EH (cell line): ENCODE results near the gene MED16.
"Not testable (repeated sequence)": the region's sequence is repeated elsewhere in the genome, so short reads cannot be mapped to it uniquely, and the experiment has no call there.

Experiments
- DNase-seq: peaks from one replicate; pipeline ENCODE4 v3.0.0-alpha.2; 2015; ENCODE audit warnings: low read depth

Gene MED16

DNA sequence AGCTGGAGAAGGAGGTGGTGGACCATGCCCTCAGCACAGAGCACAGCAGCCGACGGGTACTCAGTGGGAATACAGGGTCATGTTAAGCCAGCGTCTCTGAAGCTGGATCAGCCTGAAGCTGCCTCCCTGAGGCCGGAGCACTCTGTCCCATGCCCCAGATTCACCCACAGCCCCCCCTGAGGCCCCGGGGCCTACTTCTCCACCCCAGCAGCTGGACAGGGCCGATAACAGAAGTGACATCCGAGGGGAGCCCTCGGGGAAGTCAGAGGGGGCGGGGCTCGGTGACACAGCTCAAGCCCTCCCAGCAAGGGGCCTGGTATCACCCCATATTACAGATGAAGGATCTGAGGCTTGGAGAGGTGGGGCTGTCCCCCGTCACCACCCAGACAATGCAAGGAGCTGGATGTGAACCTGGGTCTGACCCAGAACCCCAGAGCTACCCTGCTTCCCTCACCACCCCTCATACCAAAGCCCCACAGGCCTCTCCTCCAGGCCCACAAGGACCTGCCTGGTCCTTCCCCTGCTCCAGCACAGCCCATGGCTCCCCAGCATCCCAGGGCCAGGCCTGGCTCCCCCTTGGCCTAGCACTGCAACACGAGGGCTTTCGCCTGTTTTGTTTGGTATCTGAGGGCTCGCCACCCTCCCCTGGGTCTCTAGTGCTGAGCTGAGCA, 14.3 kb upstream of the MED16 start:
- no peak for DNase-seq

DNA sequence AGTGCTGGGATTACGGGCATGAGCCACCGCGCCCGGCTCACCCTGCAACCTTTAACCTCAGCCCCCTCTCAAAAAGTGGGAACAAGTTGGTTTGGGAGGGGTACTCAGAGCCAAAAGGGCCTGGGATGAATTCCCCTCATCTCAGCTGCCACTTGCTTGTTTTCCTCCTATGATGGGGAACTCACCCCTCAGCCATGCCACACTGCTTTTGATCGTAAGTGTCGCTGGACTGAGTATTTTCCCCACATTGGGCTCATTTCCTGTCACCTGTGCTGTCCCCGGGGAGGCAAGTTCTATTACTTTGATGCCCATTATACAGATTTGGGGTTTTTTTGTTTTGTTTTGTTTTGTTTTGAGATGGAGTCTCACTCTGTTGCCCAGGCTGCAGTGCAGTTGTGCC, 13.5 kb upstream of the MED16 start:
- DNase-seq: no peak

DNA sequence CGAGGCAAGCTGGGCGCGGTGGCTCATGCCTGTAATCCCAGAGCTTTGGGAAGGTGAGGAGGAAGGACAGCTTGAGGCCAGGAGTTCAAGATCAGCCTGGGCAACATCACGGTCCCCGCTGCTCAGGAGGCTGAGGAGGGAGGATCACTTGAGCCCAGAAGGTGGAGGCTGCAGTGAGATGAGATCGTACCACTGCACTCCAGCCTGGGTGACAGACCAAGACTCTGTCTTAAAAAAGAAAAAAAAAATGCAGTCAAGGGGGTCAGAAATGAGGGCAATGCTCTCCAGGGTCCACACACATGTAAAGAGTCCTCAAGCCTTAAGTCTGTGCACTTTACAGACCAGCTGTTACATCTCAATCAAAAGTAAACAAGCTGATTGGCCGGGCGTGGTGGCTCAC, 11.6 kb upstream of the MED16 start:
- no peak for DNase-seq

DNA sequence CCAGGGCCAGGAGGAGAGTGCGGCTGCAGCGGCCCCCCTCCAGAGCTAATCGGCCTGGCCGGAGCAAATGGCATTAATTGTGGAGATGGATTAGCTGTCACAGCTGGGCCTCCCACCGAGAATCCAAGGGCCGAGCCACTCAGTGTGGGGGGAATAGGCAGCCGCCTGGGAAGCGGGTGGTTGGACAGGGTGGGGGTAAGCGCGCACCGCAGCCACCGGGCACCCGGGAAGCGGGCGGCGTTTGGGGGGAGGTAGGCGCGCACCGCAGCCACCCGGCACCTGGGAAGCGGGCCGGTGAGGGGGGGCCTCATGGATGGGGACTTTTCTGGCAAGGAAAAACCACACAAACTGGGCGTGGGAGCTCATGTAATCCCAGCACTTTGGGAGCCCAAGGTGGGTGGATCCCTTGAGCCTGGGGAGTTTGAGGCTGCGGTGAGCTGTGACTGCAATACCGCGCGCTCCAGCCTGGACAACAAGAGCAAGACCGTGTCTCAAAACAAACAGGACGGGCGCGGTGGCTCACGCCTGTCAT, 10.3 kb upstream of the MED16 start:
- DNase-seq: no peak

DNA sequence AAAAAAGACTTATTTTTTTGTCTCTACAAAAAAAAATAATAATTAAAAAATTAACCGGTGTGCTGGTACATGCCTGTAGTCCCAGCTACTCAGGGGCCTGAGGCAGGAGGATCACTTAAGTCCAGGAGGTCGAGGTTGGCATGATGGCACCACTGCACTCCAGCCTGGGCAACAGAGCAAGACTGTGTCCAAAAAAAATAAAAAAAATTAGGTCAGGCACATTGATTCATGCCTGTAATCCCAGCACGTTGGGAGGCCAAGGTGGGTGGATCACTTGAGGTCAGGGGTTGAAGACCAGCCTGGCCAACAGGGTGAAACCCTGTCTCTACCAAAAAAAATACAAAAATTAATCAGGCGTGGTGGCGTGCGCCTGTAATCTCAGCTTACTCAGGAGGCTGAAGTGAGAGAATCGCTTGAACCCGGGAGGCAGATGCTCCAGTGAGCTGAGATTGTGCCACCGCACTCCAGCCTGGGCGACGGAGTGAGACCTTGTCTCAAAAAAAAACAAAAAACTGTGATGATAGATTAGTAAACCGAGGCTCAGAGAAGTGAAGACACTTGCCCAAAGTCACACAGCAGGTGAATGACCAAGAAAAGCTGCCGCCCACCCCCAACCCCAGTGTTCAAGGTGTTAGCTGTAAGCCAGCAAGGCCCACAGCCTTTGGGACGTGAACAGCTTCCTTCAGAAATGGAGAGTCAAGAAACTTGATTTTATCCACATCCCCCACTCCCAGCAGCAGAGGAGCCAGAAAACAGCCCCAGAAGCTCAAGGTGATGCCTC, 9.6 kb upstream of the MED16 start:
- no peak for DNase-seq

DNA sequence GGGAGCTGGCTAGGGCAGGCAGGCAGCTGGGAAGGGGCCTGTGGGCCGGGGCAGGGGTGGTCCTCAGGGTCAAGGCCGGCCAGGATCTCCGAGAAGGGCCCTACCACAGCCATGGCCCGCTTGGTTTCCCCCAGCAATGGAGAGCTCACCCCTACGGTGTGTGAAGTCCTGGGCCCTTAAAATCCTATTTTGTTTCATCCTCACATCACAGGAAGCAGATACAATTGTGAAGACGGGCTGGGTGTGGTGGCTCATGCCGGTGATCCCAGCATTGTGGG, 9.0 kb upstream of the MED16 start:
- DNase-seq: no peak

DNA sequence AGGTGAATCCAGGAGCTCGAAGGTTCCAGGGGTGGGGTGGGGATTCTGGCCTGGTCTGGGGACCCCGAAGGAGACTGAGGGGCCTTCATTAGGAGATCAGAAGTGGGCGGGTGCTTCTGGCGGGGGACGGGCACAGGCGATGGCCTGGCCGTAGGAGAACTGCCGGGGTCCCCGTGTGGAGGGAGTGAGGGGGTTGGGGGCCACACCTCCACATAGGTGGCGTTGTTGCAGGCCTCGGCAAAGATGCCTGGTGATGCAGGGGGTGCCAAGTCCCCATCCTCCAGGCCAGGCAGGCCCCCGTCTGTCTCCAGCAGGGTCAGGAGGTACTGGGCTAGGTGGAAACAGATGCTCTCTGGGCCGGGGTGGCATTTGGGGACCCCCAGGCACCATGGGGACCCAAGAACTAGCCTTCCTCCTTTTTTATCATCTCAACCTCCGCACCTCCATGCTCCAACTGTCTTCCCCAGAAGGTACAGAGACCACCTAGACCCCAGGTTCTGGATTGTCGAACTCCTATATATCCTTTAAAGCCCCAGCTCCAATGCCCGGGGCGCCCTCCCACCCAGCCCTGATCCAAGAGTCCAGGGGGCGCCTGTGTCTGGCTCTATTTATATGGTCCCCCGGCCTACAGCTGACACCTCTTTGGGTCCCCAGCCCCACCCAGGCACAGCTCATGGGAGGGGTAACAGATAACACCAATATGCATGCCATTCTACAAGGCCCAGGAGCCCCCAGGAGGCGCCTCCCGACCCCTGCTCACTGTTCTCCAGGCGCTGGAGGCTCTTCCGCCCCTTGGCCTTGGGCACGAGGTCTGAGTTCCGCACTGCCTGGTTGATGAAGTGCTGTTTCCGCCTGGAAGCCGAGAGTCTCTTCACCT, 8.5 kb upstream of the MED16 start:
- no peak for DNase-seq

DNA sequence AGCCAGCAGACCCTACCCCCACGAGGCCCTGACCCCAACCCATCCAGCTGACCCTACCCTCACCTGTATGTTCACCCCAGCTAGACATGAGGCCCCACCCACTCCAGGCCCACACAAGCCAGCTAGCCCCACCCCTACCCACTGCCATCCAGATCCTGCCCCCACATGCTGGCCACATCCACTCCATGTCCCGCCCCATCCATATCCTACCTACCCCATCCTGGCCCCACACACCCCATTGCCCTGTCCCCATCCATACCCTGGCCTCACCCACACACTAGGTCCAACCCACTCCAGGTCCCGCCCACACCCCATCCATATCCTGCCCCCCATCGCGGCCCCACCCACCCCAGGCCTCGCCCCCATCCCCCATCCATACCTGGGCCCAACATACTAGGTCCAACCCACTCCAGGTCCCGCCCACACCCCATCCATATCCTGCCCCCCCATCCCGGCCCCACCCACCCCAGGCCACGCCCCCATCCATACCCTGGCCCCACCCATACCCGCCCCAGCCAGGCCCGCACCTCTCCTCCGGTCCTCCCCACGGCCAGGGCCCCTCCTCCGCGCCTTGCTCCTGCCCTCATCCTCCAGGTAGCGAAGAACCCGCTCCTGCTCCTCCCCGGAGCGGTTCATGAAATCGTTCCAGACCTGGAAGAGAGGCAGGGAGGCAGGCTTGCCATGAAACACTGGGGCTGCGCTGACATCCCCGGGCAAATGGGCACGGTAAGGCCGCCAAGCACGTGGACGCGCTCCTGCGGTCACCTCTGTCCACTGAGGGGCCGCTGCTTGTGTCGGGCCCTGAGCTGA, 7.5 kb upstream of the MED16 start:
- DNase-seq: no peak

DNA sequence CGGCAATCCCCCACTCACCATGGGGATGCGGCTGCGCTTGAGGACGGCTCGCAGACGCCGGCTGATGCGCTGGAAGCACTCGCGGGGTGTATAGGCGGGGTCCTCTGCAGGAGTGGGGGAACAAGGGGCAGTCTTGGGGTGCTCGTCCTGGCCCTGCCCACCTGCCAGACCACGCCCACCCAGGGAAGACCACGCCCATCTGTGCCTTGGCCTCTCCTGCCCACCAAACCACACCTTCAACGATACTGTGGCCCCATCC, 7.0 kb upstream of the MED16 start:
- DNase-seq: no peak

DNA sequence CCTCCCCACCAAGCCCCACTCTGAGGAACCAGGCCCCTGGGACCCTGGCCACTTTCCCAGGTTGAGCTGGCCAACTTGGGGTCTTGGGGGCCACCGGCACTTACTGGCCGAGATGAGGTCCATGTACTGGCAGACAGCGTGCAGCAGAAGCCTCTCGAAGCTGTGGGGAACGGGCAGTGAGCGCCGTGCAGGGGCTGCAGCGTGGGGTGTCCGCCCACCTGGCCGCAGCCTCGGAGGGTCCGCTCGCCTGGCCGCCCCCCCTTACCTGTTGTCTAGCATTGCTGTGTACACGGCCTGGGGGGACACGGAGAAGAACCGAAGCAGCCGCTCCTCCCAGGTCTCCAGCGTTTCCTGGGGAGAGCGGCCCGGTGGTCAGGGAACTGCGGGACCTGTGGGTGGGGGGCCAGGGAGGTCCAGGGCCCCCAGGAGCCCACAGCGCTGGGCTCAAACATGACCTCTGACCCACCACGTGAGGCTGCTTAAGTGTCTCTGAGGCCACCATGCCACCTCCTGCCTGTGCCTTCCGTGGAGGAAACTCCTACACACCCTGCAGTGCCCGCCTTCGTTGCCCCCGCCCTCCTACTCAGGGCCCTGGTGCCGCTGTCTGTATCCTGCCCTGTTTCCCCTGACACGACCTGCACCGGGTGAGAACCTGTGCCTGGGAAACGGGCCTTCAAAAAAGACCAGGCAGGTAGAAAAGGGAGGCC, 6.5 kb upstream of the MED16 start:
- DNase-seq: no peak

DNA sequence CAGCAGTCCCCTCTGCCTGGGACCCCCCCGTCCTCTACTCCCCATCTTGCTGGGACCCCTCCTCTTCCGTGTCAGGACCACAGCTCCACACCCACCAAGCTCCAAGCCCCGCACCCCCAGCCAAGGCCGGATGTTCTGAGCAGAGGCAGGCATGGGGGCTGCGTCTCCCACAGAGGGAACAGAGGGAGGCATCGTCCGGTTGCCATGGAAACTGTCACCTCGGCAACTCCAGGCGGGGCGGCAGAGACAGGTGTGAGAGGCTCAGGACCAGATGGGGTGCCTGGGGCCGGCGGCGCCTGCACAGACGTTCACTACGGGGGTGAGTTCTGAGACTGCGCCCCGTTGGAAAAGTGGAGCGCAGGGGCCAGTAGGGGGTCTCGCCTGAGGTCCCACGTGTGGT, 5.7 kb upstream of the MED16 start:
- no peak for DNase-seq

DNA sequence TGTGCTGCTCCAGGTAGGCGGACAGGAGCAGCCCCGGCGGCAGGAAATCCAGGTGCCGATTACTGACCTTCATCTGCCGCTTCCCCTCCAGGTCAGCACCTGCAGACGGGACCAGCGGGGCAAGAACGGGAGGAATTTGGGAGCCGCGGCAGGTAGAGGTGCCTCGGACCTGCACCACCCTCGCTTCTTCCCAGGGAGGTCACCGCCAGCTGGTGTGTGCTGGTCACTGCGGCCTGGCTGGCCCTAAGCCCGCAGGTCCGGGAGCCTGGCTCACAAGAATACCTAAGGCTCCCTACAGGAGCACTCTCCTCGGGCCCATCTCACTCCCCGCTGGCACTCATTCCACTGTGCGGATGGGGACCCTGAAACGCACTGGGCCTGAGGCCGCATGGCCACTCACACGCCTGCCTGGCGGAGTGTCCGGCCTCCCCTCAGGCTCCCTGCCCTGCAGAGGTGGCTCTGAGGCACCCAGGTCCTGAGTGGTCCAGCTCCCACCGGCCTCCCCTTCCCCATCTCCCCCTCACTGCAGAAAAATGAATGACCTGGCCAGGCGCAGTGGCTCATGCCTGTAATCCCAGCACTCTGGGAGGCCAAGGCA, 4.6 kb upstream of the MED16 start:
- DNase-seq: no peak

DNA sequence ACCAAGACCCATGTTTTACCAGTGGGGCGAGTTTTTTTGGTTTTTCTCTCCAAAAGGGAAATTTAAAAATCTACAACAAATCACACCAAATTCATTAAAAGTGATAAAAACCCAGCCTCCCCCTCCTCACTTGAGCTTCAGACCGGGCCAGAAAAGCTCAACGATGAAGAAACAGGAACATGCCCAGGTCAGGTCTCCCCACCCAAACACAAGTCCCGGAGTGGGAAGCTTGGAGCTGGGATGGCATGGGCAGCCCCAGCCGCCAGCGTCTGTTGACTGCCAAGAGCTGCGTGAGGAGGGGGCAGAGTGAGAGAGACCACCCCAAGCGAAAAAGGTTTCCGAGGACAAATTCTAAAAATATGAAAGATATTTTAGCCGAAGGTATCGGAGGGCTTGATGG, 4.0 kb upstream of the MED16 start:
- DNase-seq: no peak

DNA sequence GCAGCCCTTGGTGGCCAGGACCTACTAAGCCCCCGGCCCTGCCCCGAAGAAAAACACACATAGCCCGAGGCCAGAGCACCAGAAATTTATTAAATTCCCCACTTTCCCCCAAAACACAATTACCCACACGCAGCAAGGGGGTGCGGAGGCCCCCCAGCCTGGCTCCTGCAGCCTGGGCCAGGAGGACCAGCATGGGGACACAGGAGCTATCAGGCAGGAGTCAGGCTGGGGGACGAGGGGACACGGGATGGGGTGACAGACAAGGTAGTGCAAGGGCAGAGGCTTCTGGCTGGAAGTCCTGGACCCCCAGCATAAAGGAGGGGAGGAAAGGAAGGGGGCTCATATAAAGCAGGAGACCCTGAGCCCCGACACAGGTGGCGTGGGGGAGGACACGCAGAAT, 3.4 kb upstream of the MED16 start:
- DNase-seq: no peak

DNA sequence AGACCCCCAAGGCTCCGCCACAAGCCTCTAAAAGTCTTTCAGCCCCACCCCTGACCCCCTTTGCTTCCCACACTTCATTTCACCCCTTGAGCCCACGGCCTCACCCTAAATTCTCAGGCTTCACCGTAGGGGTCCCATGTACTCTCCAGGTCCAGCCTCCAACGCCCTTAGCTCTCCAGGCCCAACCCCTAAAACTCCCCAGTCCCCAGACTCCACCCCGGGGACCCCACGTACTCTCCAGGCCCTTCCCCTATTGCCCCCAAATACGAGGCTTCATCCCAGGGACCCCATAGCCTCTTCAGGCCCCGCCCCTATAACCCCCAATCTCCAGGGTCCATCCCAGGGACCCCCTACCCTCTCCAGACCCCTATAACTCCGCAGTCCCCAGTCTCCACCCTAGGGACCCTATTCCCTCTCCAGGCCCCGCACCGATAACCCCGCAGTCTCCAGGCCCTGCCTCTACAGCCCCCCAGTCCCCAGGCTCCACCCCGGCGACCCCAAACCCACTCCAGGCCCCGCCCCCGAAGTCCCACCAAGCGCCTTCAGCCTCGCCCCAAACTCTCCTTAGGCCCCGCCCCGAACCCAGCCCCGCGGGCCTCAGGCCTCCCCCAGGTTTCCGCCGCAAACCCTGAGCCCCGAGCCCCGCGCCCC, 619 bp downstream of the MED16 start:
- DNase-seq: no peak

DNA sequence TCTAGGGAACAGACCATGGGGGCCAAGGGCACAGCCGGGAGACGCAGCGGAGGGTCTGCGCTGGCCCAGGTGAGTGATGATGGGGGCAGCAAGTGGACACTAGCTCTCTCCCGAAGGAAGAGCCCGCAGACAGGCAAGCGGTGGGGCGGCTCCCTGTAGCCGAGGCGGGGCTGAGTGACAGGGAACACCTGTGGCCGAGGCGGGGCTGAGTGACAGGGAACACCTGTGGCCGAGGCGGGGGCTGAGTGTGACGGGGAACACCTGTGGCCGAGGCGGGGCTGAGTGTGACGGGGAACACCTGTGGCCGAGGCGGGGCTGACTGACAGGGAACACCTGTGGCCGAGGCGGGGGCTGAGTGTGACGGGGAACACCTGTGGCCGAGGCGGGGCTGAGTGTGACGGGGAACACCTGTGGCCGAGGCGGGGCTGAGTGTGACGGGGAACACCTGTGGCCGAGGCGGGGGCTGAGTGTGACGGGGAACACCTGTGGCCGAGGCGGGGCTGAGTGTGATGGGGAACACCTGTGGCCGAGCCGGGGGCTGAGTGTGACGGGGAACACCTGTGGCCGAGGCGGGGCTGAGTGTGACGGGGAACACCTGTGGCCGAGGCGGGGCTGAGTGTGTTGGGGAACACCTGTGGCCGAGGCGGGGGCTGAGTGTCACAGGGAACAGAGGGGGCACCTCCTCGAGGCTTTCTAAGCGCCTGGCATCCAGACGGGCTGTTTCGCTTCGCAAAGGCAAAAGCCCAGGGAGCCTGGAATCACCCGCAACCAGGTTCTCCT, 1.4 kb downstream of the MED16 start:
- not testable (repeated sequence) for DNase-seq

DNA sequence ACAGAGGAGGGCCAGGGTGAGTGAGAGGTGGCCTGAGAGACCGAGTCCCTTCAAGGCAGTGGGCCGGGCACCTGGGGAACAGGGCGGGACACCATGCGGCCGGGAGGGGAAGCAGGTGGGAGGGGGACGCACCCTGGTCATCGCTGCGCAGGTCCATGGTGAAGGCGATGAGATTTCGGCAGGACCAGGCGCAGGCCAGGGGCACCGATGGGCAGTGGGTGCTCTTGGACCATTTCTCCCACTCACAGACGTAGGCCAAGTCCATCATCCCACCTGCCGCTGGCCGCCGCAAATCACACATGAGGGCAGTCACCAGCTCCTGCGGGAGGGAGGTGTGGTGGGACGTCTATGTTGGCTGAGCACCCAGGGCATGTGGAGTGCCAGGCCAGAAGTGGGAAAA, 2.2 kb downstream of the MED16 start:
- DNase-seq: no peak

DNA sequence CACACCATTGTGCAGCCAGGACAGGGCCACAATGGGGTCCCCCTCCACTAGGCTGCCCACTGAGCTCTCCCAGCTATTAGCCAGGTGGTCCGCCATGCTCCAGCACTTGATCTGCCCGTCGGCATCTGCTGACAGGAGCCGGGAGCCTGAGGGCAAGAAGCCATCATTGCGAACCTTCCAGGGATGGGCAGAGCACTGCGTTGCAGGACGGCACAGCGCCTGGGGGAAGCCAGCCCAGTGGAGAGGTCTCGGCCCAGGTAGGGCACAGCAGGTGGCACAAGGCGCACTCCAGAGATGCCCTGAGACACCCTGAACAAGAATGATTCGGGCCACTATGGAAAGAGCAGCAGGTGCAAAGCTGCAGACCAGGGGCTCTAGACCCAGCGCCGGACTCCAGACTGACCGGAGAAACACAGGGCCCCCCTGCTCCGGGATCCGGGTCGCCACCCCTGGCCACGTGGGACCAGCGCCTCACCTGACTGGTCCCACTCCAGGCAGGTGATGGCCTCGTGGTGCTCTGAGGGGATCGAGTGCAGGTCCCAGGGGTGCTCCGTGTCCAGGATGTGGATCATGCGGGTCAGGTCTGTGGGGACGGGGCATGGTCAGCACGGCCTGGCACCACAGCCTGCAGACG, 3.2 kb downstream of the MED16 start:
- no peak for DNase-seq

DNA sequence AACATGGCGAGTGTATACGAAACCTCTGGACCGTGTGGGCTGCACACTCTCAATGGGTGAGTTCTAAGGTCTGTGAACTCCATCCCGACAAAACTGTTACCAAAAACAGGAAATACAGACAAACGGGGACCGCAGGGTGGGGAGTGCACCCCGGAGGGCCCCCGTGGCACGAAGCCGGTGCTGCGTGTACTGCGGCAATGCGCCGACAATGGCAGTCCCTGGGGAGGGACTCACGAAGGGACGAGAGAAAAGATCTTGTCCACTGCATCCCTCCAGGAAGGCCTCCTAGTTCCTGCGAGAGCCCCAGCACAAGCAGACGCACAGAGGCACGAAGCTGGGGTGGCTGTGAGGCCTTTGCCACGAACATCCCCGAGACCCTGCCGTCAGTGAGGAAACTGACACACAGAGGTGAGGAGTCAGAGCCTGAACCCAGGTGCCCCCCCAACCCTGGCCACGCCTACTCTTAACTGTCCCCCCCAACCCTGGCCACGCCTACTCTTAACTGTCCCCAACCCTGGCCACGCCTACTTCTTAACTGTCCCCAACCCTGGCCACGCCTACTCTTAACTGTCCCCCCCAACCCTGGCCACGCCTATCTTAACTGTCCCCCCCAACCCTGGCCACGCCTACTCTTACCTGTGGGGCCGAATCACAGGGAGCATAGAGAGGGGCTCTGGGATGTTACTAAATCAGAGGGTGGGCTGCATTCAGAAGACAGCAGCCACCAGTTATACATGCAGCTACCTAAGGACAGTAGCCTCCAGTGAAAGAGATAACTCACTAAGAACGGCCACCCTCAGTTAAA, 4.2 kb downstream of the MED16 start:
- DNase-seq: no peak
